Activated CD4-positive, alpha-beta T cell treated with anti-CD3 and anti-CD28 coated beads, Interleukin-2, amount 10 ng/mL, durations not matched to agents 24 days and 14 days (primary cell): ENCODE data around the gene MYOZ3. TPM values are rescaled to one million over a fixed set of nuclear protein-coding genes. Genes with fewer than 3 reads are reported as not detected.

Experiments used
- DNase-seq: peaks from one replicate; pipeline ENCODE4 v3.0.0; 2022
- H3K27ac Mint-ChIP-seq: one replicate; pipeline ENCODE4 v1.8.0; 2022; ENCODE audit warnings: mild to moderate bottlenecking, mixed read lengths
- H3K27me3 Mint-ChIP-seq: one replicate; pipeline ENCODE4 v1.8.0; 2022; ENCODE audit warnings: mixed read lengths
- H3K36me3 Mint-ChIP-seq: one replicate; pipeline ENCODE4 v1.8.0; 2022; ENCODE audit warnings: low read depth, mild to moderate bottlenecking, mixed read lengths
- H3K4me1 Mint-ChIP-seq: one replicate; pipeline ENCODE4 v1.8.0; 2021; ENCODE audit warnings: mixed read lengths
- H3K4me3 Mint-ChIP-seq: one replicate; pipeline ENCODE4 v1.8.0; 2022; ENCODE audit warnings: mild to moderate bottlenecking, moderate library complexity, mixed read lengths
- H3K9me3 Mint-ChIP-seq: one replicate; pipeline ENCODE4 v1.8.0; 2021; ENCODE audit warnings: mixed read lengths
- intact Hi-C: fragments of 100-400 bp; cut with micrococcal nuclease; formaldehyde crosslinking; loops from one replicate; pipeline ENCODE4 v1.15.1; 2023
- total RNA-seq: library from RNA; stranded (reverse); gene quantifications from 2 replicates; pipeline ENCODE4 v1.2.3, GENCODE V29; 2022

MYOZ3 gene
- total RNA-seq, 1 donor from 2014 or later, result 0.07 TPM

GRCh38 chr5:150623152-150623877 lies 37.7 kb upstream of the MYOZ3 start:
- intact Hi-C loops, result no loop called here
- no peaks in the 10 kb centered on the region for H3K9me3 Mint-ChIP-seq

DNA sequence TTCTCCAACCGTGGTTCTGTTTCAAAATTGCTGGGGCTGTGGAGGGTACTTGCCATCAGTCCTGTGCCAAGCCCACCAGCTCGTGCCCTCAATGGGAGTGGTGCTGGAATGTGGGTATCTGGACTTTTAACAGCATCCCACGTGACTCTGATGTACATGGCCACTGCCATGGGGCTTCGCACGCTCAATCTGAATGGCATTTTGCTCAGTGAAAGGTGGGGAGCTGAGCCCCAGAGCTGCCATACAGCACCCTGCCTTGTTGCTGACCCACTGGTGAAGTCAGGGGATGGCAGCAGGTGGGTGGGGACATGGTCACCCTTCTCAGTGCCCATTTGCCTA lies 37.2 kb upstream of the MYOZ3 start:
- intact Hi-C loops, result no loop called here
- no peak for DNase-seq
- H3K4me1 Mint-ChIP-seq, result peaks cover 16% of the 10 kb centered on the region
- H3K4me3 Mint-ChIP-seq, result peak overlapping the region; percentile 84
- H3K9me3 Mint-ChIP-seq, result no peaks in the 10 kb centered on the region
- H3K27ac Mint-ChIP-seq, result no peak overlapping the region
- H3K27me3 Mint-ChIP-seq, result peaks cover 39% of the 10 kb centered on the region
- no peaks in the 10 kb centered on the region for H3K36me3 Mint-ChIP-seq

More at GRCh38 chr5:150623152-150623877, 37.7 kb upstream of the MYOZ3 start:
- no peak for DNase-seq
- H3K27ac Mint-ChIP-seq, result peak overlapping the region; percentile 43
- peak overlapping the region; percentile 3 for H3K4me3 Mint-ChIP-seq
- peaks cover 38% of the 10 kb centered on the region for H3K27me3 Mint-ChIP-seq
- H3K36me3 Mint-ChIP-seq, result no peaks in the 10 kb centered on the region
- H3K4me1 Mint-ChIP-seq, result peaks cover 16% of the 10 kb centered on the region

DNA sequence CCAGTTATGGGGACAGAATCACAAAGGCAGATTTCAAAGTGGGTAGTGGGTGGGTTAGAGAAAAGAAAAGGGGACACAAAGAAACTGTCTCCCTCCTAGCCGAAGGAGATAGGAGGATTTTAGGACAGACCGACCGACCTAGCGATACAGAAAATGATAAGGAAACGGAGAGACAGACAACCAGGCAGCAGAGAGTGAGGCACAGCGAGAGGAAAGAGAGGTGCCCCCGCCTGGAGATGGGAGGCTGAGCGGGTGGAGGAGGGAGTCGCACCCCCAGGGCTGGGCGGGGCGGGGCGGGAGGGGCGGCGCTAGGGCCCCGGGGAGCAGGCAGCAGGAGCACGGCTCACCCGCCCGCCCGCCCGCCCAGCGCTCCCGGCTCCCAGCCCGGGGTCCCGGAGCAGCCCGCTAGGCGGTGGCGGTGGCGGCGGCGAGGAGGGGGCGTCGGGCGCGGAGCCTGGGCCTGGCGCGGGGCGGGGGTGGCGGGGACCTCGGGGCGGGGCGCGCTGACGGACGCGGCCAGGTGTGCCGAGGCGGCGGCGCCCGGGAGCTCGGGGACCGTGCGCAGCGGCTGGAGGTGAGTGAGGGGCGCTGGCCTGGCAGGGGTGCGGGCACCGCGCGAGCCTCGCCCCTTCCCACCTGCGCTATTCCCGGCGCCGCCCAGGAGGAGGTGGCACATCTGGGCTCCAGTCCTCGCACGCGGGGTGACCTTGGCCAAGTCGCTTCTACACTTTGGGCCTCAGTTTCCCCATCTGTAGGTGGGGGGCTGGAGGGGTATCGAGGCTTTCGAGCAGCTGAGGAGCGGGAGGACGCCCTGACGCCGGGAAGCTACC lies 36.5 kb upstream of the MYOZ3 start:
- Mint-ChIP-seq H3K4me3 (peak overlapping the region; percentile 84), H3K36me3 (no peaks in the 10 kb centered on the region), H3K27me3 (peaks cover 39% of the 10 kb centered on the region), H3K27ac (no peak overlapping the region), H3K9me3 (no peaks in the 10 kb centered on the region), H3K4me1 (peaks cover 16% of the 10 kb centered on the region)
- DNase-seq, result no peak
- intact Hi-C loops, result no loop called here

DNA sequence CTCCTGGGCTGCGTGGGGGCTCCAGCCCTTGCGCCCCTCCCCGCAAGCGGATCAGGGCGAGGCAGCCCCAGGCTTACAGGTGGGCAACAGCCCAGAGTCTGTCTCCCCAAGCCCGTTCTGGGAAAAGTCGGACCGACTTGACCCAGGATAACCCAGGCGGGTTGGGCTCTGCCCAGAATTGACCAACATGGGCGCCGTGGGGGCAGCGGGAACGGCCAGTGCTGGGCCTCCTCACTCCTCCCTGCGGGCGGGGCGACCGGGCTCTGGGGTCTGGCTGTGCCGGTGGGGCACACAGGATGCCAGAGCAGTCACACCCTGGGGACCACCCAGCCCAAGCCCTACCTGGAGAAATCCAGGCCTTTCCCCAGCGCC lies 35.9 kb upstream of the MYOZ3 start:
- Mint-ChIP-seq H3K36me3 (no peaks in the 10 kb centered on the region), H3K4me3 (no peak overlapping the region), H3K9me3 (no peaks in the 10 kb centered on the region), H3K27me3 (peaks cover 37% of the 10 kb centered on the region), H3K27ac (no peak overlapping the region), H3K4me1 (peaks cover 16% of the 10 kb centered on the region)
- no peak for DNase-seq
- intact Hi-C loops, result no loop called here

- intact Hi-C loops, result no loop called here
- DNase-seq, result no peak
- Mint-ChIP-seq H3K27ac (no peak overlapping the region), H3K4me1 (peaks cover 16% of the 10 kb centered on the region), H3K9me3 (no peaks in the 10 kb centered on the region), H3K4me3 (no peak overlapping the region), H3K27me3 (peaks cover 34% of the 10 kb centered on the region), H3K36me3 (no peaks in the 10 kb centered on the region)
Observed at GRCh38 chr5:150625831-150626746, 35.0 kb upstream of the MYOZ3 start.

- intact Hi-C loops, result no loop called here
- no peak overlapping the region for H3K4me3 Mint-ChIP-seq
- no peaks in the 10 kb centered on the region for H3K9me3 Mint-ChIP-seq
- peaks cover 34% of the 10 kb centered on the region for H3K27me3 Mint-ChIP-seq
- DNase-seq, result no peak
- no peaks in the 10 kb centered on the region for H3K36me3 Mint-ChIP-seq
- H3K27ac Mint-ChIP-seq, result no peak overlapping the region
- H3K4me1 Mint-ChIP-seq, result peaks cover 16% of the 10 kb centered on the region
Observed at GRCh38 chr5:150626853-150627276, 34.2 kb upstream of the MYOZ3 start.

DNA sequence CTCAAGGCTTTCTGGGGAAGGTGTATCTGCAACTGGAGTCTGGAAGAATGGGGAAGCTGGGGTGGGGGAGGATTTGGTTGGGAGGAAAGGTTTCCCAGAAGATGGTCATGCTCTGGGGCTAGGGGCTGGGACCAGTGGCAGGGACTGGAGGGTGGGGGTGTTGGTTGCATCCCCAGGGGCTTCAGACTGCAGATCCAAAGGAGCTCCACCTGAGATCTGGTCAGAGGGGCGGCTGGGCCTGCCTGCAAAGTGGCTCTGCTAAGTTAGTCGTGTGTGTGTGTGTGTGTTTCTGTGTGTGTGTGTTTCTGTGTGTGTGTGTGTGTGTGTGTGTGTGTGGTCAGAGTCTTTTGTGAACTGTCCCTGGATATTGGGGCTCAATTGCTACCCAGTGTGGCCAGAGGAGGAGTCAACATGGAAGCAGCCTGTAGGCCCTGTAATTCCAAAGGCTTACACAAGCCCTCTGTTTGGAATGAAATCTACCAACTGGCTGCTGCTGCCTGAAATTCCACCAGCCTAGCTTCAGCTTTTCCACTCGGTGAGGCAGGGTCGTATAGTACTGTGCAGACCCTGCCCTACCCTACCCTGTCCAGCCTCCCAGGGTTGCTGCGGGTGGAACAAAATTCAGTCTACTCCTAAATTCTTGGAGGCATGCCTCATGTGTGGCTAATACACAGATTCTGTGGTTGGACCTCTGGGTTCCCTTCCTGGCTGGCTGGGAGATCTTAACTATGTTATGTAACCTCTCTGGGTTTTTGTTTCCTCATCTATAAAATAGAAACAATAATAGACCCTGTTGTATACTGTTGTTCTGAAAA lies 33.1 kb upstream of the MYOZ3 start:
- no peaks in the 10 kb centered on the region for H3K9me3 Mint-ChIP-seq
- DNase-seq, result no peak

GRCh38 chr5:150628936-150629485 lies 32.0 kb upstream of the MYOZ3 start:
- Mint-ChIP-seq H3K4me1 (peaks cover 4% of the 10 kb centered on the region), H3K27ac (no peak overlapping the region), H3K4me3 (no peak overlapping the region), H3K27me3 (peaks cover 22% of the 10 kb centered on the region), H3K36me3 (no peaks in the 10 kb centered on the region), H3K9me3 (no peaks in the 10 kb centered on the region)
- DNase-seq, result no peak
- intact Hi-C loops, result no loop called here

More for the DNA sequence above, 33.1 kb upstream of the MYOZ3 start:
- Mint-ChIP-seq H3K4me3 (no peak overlapping the region), H3K27ac (no peak overlapping the region), H3K27me3 (peaks cover 31% of the 10 kb centered on the region), H3K36me3 (no peaks in the 10 kb centered on the region), H3K4me1 (peaks cover 13% of the 10 kb centered on the region)
- intact Hi-C loops, result no loop called here

DNA sequence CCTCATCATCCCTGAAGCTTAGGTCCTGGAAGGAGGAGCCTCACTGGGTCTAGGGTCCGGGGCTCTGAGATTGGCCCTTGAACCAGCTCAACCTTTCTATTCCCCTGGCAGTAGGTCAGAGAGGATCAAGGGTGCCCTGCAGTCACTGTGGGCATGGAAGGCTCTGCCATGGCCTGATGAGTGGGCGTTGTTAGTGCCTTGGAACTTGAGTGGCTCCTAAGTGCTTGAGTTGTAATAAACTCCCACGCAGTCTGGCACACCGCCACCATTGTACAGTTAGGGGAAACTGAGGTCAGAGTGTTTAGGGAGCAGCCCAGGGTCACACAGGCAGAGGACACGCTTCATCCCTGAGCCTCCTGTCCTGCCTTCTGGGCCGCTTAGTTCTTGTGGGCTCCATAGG lies 31.0 kb upstream of the MYOZ3 start:
- Mint-ChIP-seq H3K27ac (no peak overlapping the region), H3K36me3 (no peaks in the 10 kb centered on the region), H3K9me3 (no peaks in the 10 kb centered on the region), H3K27me3 (peaks cover 18% of the 10 kb centered on the region), H3K4me3 (no peak overlapping the region), H3K4me1 (no peaks in the 10 kb centered on the region)
- DNase-seq, result no peak
- intact Hi-C loops, result no loop called here

- no peak overlapping the region for H3K4me3 Mint-ChIP-seq
- H3K36me3 Mint-ChIP-seq, result no peaks in the 10 kb centered on the region
- no peaks in the 10 kb centered on the region for H3K4me1 Mint-ChIP-seq
- intact Hi-C loops, result no loop called here
- no peak for DNase-seq
- H3K27ac Mint-ChIP-seq, result no peak overlapping the region
- H3K9me3 Mint-ChIP-seq, result no peaks in the 10 kb centered on the region
- H3K27me3 Mint-ChIP-seq, result peaks cover 16% of the 10 kb centered on the region
Observed at GRCh38 chr5:150630461-150631325, 30.4 kb upstream of the MYOZ3 start.

DNA sequence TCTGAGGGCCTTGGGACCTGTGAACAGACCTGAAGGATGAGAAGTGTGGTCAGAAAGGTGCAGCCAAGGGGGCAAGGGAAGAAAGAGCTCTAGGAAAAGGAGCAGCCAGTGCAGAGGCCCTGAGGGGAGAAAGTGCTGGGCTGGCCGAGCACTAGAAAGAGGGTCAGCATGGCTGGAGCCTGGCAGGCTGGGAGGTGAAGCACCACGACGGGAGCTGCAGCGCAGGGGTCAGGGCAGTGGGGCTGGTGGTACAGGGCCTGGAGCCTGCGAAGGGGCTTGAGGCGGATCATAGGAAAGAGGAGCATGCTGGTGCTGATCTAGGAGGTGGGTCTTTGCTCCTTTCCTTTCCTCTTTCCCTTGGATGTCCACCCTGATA lies 29.7 kb upstream of the MYOZ3 start:
- Mint-ChIP-seq H3K27me3 (peaks cover 15% of the 10 kb centered on the region), H3K4me3 (no peak overlapping the region), H3K36me3 (no peaks in the 10 kb centered on the region), H3K9me3 (no peaks in the 10 kb centered on the region), H3K4me1 (no peaks in the 10 kb centered on the region), H3K27ac (no peak overlapping the region)
- intact Hi-C loops, result no loop called here
- DNase-seq, result no peak

DNA sequence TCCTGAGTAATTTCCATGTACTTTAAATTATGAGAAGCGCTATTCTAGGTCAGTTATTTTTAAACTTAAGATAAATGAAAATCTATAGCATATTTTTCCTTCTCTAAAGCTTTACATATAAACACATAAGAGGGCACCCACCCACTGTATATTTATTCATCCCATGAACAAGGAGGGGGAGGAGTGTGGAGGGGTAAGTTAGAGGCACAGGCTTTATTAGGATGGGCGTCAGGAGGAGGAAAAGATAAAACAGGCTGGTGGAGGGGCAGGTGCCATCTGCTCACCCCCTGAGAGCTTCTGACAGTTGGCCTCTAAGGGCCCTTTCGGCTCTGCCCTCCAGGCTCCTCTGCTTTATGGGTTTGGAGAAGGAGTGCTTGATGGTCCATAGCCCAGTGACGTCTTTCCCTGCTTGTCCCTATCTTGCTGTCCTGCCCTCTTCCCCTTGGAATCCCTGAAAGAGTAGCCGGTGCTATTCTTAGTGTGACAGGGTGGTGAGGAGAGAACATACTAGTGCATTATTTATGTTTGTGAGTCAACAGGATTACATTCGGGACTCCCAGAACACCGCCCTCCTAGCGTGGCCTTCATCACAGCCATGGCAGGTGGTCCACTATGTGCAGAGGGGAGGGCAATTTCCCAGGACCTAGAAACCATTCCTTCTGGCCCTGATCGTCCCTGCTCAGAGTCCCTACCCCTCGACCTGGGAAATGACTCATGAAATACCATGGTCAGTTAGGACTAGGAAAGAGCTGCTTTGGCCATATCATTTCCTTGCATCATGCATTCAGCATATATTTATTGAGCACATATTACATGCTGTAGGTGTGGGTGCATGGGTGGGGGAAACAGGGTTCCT lies 28.5 kb upstream of the MYOZ3 start:
- Mint-ChIP-seq H3K9me3 (no peaks in the 10 kb centered on the region), H3K27ac (no peak overlapping the region), H3K27me3 (peaks cover 17% of the 10 kb centered on the region), H3K36me3 (no peaks in the 10 kb centered on the region), H3K4me1 (no peaks in the 10 kb centered on the region), H3K4me3 (no peak overlapping the region)
- intact Hi-C loops, result no loop called here
- no peak for DNase-seq
